Mammary epithelial cell (primary cell): ENCODE data around the gene ABCC12.

ENCODE experiments used
- CTCF ChIP-seq, 2 donors: IDR thresholded peaks in 1 of 2; conservative IDR thresholded peaks in 1 of 2; 2 replicates each; pipeline ENCODE4 v1.5.1; 2011 to 2012; ENCODE audit warnings: inconsistent platforms in 2 of 2, low read length in 2 of 2, mild to moderate bottlenecking in 2 of 2, control low read depth in 1 of 2, low read depth in 1 of 2; ENCODE audit not compliant: insufficient read depth in 1 of 2; ENCODE audit errors: extremely low read depth in 1 of 2
- EZH2 ChIP-seq: IDR thresholded peaks from 2 replicates; pipeline ENCODE4 v1.6.1; 2012; ENCODE audit warnings: low read length, inconsistent platforms, borderline replicate concordance

- TF ChIP-seq CTCF (conservative IDR thresholded peaks at IDR 0.05 in 1 of 2, IDR thresholded peaks at IDR 0.05 in 1 of 2; ENCODE audit: extremely low read depth in 1 of 2, insufficient read depth in 1 of 2, low read depth in 1 of 2, low read length in 2 of 2) (no peak), EZH2 (no peak)
Observed at GRCh38 chr16:48155926-48156789, at the start of gene ABCC12.
